ENCODE data around the gene PTGR3.

Gene PTGR3

GRCh38 chr18:75252136-75252535 is 43.2 kb upstream of the PTGR3 start:
- H3K4me1 ChIP-seq (ENCODE audit: insufficient read depth, low read length, severe bottlenecking), result no peaks in the 10 kb centered on the region
- no peaks in the 10 kb centered on the region for H3K79me2 ChIP-seq (ENCODE audit: insufficient read depth, low read length)

GRCh38 chr18:75251466-75251865 is 42.5 kb upstream of the PTGR3 start:
- Histone ChIP-seq H3K4me2 (ENCODE audit: low read length) (no peak overlapping the region), H3K4me3 (ENCODE audit: low read depth, low read length, poor library complexity, severe bottlenecking) (no peak overlapping the region), H3K4me1 (ENCODE audit: insufficient read depth, low read length, severe bottlenecking) (no peaks in the 10 kb centered on the region), H3K9ac (ENCODE audit: low read length) (no peak overlapping the region), H3K9me2 (ENCODE audit: low read depth, low read length) (no peaks in the 10 kb centered on the region), H3K79me2 (ENCODE audit: insufficient read depth, low read length) (no peaks in the 10 kb centered on the region), H3K9me3 (ENCODE audit: low read length) (no peaks in the 10 kb centered on the region), H2AFZ (ENCODE audit: low read length) (no peak overlapping the region), H3F3A (ENCODE audit: insufficient read depth, low read length) (no peaks in the 10 kb centered on the region), H4K20me1 (ENCODE audit: insufficient read depth, low read length) (no peaks in the 10 kb centered on the region), H3K36me3 (ENCODE audit: insufficient read depth, low read length) (no peaks in the 10 kb centered on the region), H3K27me3 (ENCODE audit: insufficient read depth, low read length) (no peaks in the 10 kb centered on the region), H3K27ac (ENCODE audit: low read depth, low read length, poor library complexity, severe bottlenecking) (no peak overlapping the region)
- no peak for TF ChIP-seq CTCF (IDR thresholded peaks at IDR 0.05; ENCODE audit: low read length)

More at GRCh38 chr18:75252136-75252535, 43.2 kb upstream of the PTGR3 start:
- TF ChIP-seq EZH2 (IDR thresholded peaks at IDR 0.05; ENCODE audit: borderline replicate concordance, low read length), result no peak
- no peak overlapping the region for H3K4me2 ChIP-seq (ENCODE audit: low read length)
- no peak overlapping the region for H3K4me3 ChIP-seq (ENCODE audit: low read depth, low read length, poor library complexity, severe bottlenecking)
- H4K20me1 ChIP-seq (ENCODE audit: insufficient read depth, low read length), result no peaks in the 10 kb centered on the region
- H3K9me2 ChIP-seq (ENCODE audit: low read depth, low read length), result no peaks in the 10 kb centered on the region
- H3F3A ChIP-seq (ENCODE audit: insufficient read depth, low read length), result no peaks in the 10 kb centered on the region
- no peaks in the 10 kb centered on the region for H3K36me3 ChIP-seq (ENCODE audit: insufficient read depth, low read length)
- H3K27me3 ChIP-seq (ENCODE audit: insufficient read depth, low read length), result no peaks in the 10 kb centered on the region
- no peaks in the 10 kb centered on the region for H3K9me3 ChIP-seq (ENCODE audit: low read length)
- H2AFZ ChIP-seq (ENCODE audit: low read length), result no peak overlapping the region
- no peak overlapping the region for H3K27ac ChIP-seq (ENCODE audit: low read depth, low read length, poor library complexity, severe bottlenecking)
- no peak overlapping the region for H3K9ac ChIP-seq (ENCODE audit: low read length)

GRCh38 chr18:75250471-75250821 is 41.5 kb upstream of the PTGR3 start:
- Histone ChIP-seq H3K36me3 (ENCODE audit: insufficient read depth, low read length) (no peaks in the 10 kb centered on the region), H3K79me2 (ENCODE audit: insufficient read depth, low read length) (no peaks in the 10 kb centered on the region), H3K4me1 (ENCODE audit: insufficient read depth, low read length, severe bottlenecking) (no peaks in the 10 kb centered on the region), H3K27ac (ENCODE audit: low read depth, low read length, poor library complexity, severe bottlenecking) (no peak overlapping the region), H3K4me3 (ENCODE audit: low read depth, low read length, poor library complexity, severe bottlenecking) (no peak overlapping the region), H3K9ac (ENCODE audit: low read length) (no peak overlapping the region), H3K4me2 (ENCODE audit: low read length) (no peak overlapping the region), H4K20me1 (ENCODE audit: insufficient read depth, low read length) (no peaks in the 10 kb centered on the region), H3K9me2 (ENCODE audit: low read depth, low read length) (no peaks in the 10 kb centered on the region), H3K9me3 (ENCODE audit: low read length) (no peaks in the 10 kb centered on the region), H2AFZ (ENCODE audit: low read length) (no peak overlapping the region), H3F3A (ENCODE audit: insufficient read depth, low read length) (no peaks in the 10 kb centered on the region), H3K27me3 (ENCODE audit: insufficient read depth, low read length) (0 out of 2 replicates have a peak, but pooled peaks cover 4% of the 10 kb centered on the region)
- TF ChIP-seq CTCF (IDR thresholded peaks at IDR 0.05; ENCODE audit: low read length) (no peak), EZH2 (IDR thresholded peaks at IDR 0.05; ENCODE audit: borderline replicate concordance, low read length) (no peak)

GRCh38 chr18:75249672-75250470 is 40.9 kb upstream of the PTGR3 start:
- Histone ChIP-seq H3K4me3 (ENCODE audit: low read depth, low read length, poor library complexity, severe bottlenecking) (no peak overlapping the region), H3K9ac (ENCODE audit: low read length) (no peak overlapping the region), H3K4me1 (ENCODE audit: insufficient read depth, low read length, severe bottlenecking) (no peaks in the 10 kb centered on the region), H2AFZ (ENCODE audit: low read length) (no peak overlapping the region), H3K79me2 (ENCODE audit: insufficient read depth, low read length) (no peaks in the 10 kb centered on the region), H3K27ac (ENCODE audit: low read depth, low read length, poor library complexity, severe bottlenecking) (no peak overlapping the region), H3F3A (ENCODE audit: insufficient read depth, low read length) (no peaks in the 10 kb centered on the region), H3K9me2 (ENCODE audit: low read depth, low read length) (no peaks in the 10 kb centered on the region), H3K27me3 (ENCODE audit: insufficient read depth, low read length) (0 out of 2 replicates have a peak, but pooled peaks cover 4% of the 10 kb centered on the region), H3K9me3 (ENCODE audit: low read length) (no peaks in the 10 kb centered on the region), H4K20me1 (ENCODE audit: insufficient read depth, low read length) (no peaks in the 10 kb centered on the region), H3K4me2 (ENCODE audit: low read length) (no peak overlapping the region), H3K36me3 (ENCODE audit: insufficient read depth, low read length) (no peaks in the 10 kb centered on the region)
- TF ChIP-seq EZH2 (IDR thresholded peaks at IDR 0.05; ENCODE audit: borderline replicate concordance, low read length) (no peak), CTCF (IDR thresholded peaks at IDR 0.05; ENCODE audit: low read length) (no peak)

All from OCI-LY1 (cell line).